Hepatocyte (in vitro differentiated cells): ENCODE data around the gene SYT2. TPM values are rescaled to one million over a fixed set of nuclear protein-coding genes. Genes with fewer than 3 reads are reported as not detected.

Experiments used
- DNase-seq: peaks from one replicate; pipeline ENCODE4 v3.0.0-alpha.2; 2016; ENCODE audit warnings: low spot score
- H2AFZ ChIP-seq: fragments of 200-600 bp; sonication (generic); 2 replicates; pipeline ENCODE4 v1.6.0; 2016; ENCODE audit warnings: antibody characterized with exemption, mild to moderate bottlenecking
- H3K27ac ChIP-seq: fragments of 200-600 bp; sonication (generic); 2 replicates; pipeline ENCODE4 v1.5.1; 2016; ENCODE audit warnings: mild to moderate bottlenecking
- H3K27me3 ChIP-seq: fragments of 200-600 bp; sonication (generic); 2 replicates; pipeline ENCODE4 v1.6.1; 2016
- H3K36me3 ChIP-seq: fragments of 200-600 bp; sonication (generic); replicated peaks from 2 replicates; pipeline ENCODE4 v1.5.1; 2016; ENCODE audit warnings: low read depth; ENCODE audit not compliant: insufficient read depth
- H3K4me1 ChIP-seq: fragments of 200-600 bp; sonication (generic); 2 replicates; pipeline ENCODE4 v1.5.1; 2016; ENCODE audit warnings: mild to moderate bottlenecking, moderate library complexity; ENCODE audit not compliant: insufficient read depth
- H3K4me2 ChIP-seq: fragments of 200-600 bp; sonication (generic); 2 replicates; pipeline ENCODE4 v1.6.0; 2016
- H3K4me3 ChIP-seq: fragments of 200-600 bp; sonication (generic); 2 replicates; pipeline ENCODE4 v1.5.1; 2016; ENCODE audit warnings: mild to moderate bottlenecking
- H3K79me2 ChIP-seq: fragments of 200-600 bp; sonication (generic); 2 replicates; pipeline ENCODE4 v1.6.0; 2017; ENCODE audit warnings: mild to moderate bottlenecking
- H3K9me2 ChIP-seq: fragments of 200-600 bp; sonication (generic); replicated peaks from 2 replicates; pipeline ENCODE4 v1.6.0; 2017; ENCODE audit warnings: mild to moderate bottlenecking; ENCODE audit not compliant: insufficient read depth
- H3K9me3 ChIP-seq: fragments of 200-600 bp; sonication (generic); 2 replicates; pipeline ENCODE4 v1.5.1; 2016; ENCODE audit warnings: low read depth, mild to moderate bottlenecking
- H4K20me1 ChIP-seq: fragments of 200-600 bp; sonication (generic); 2 replicates; pipeline ENCODE4 v1.6.0; 2016; ENCODE audit warnings: mild to moderate bottlenecking; ENCODE audit not compliant: insufficient read depth, poor library complexity, severe bottlenecking
- CTCF ChIP-seq: fragments of 200-600 bp; sonication (generic); IDR thresholded peaks from 2 replicates; pipeline ENCODE4 v1.5.1; 2016; ENCODE audit warnings: antibody characterized with exemption, mild to moderate bottlenecking; ENCODE audit not compliant: poor library complexity
- EZH2 ChIP-seq: fragments of 200-600 bp; sonication (generic); IDR thresholded peaks from 2 replicates; pipeline ENCODE4 v1.6.1; 2016; ENCODE audit warnings: antibody characterized with exemption, mild to moderate bottlenecking, borderline replicate concordance
- EZH2phosphoT487 ChIP-seq: fragments of 200-600 bp; sonication (generic); IDR thresholded peaks from one replicate; pipeline ENCODE4 v1.6.1; 2018; ENCODE audit warnings: antibody characterized with exemption, mild to moderate bottlenecking, low read depth, moderate library complexity; ENCODE audit not compliant: unreplicated experiment, severe bottlenecking
- WGBS: methylation state at CpG from one replicate; pipeline ENCODE4 v1.1.6; 2016; ENCODE audit warnings: low lambda C conversion rate; ENCODE audit errors: missing lambda C conversion rate; 5-methylcytosine and 5-hydroxymethylcytosine counted together
- polyA plus RNA-seq: library from polyadenylated mRNA; unstranded; fragments of >200 nt; fragmentation: Nextera tagmentation; extraction: Ambion mirVana; gene quantifications from 2 replicates; pipeline ENCODE4 v1.2.1, GENCODE V29; 2016
- total RNA-seq: library from RNA; depleted of rRNA; stranded (reverse); fragments of >200 nt; gene quantifications from 2 replicates; pipeline ENCODE4 v1.2.3, GENCODE V29; 2014

The SYT2 gene
- total and polyA plus RNA-seq, 2 experiments from 2014 or later = 0.81 to 0.90 TPM

- no peak overlapping the region for H3K4me3 ChIP-seq
- peaks cover 63% of the 10 kb centered on the region for H3K27me3 ChIP-seq
- no peaks in the 10 kb centered on the region for H3K9me3 ChIP-seq
- peaks cover 10% of the 10 kb centered on the region for H3K4me1 ChIP-seq
- no peak overlapping the region for H2AFZ ChIP-seq
- no peaks in the 10 kb centered on the region for H3K36me3 ChIP-seq
- TF ChIP-seq EZH2phosphoT487 (no peak), EZH2 (no peak)
- peak overlapping the region; percentile 95 for H3K4me2 ChIP-seq
- no peaks in the 10 kb centered on the region for H3K79me2 ChIP-seq
- no peaks in the 10 kb centered on the region for H4K20me1 ChIP-seq
- no peak overlapping the region for H3K27ac ChIP-seq
- no peak for DNase-seq
- no peaks in the 10 kb centered on the region for H3K9me2 ChIP-seq
- WGBS = 64% methylated on average over 12 of the region's 12 CpGs
Observed at GRCh38 chr1:202708456-202709275, 1.6 kb downstream of the SYT2 start.

GRCh38 chr1:202706851-202707250 is 3.4 kb downstream of the SYT2 start:
- H4K20me1 ChIP-seq = no peaks in the 10 kb centered on the region
- no peaks in the 10 kb centered on the region for H3K36me3 ChIP-seq
- H3K27me3 ChIP-seq = peaks cover 68% of the 10 kb centered on the region
- no peak overlapping the region for H3K4me2 ChIP-seq
- no peaks in the 10 kb centered on the region for H3K9me3 ChIP-seq
- TF ChIP-seq CTCF (no peak), EZH2 (no peak), EZH2phosphoT487 (no peak)
- no peak overlapping the region for H3K27ac ChIP-seq
- no peaks in the 10 kb centered on the region for H3K9me2 ChIP-seq
- no peaks in the 10 kb centered on the region for H3K79me2 ChIP-seq
- DNase-seq = no peak
- H3K4me1 ChIP-seq = peaks cover 10% of the 10 kb centered on the region
- no peak overlapping the region for H2AFZ ChIP-seq
- WGBS = 90% methylated on average over 5 of the region's 5 CpGs
- H3K4me3 ChIP-seq = no peak overlapping the region

GRCh38 chr1:202704601-202705000 is 5.7 kb downstream of the SYT2 start:
- Histone ChIP-seq H3K4me1 (peaks cover 4% of the 10 kb centered on the region), H2AFZ (no peak overlapping the region), H3K4me2 (no peak overlapping the region), H4K20me1 (no peaks in the 10 kb centered on the region), H3K9me3 (no peaks in the 10 kb centered on the region), H3K4me3 (no peak overlapping the region), H3K79me2 (no peaks in the 10 kb centered on the region), H3K27me3 (peaks cover 60% of the 10 kb centered on the region), H3K9me2 (no peaks in the 10 kb centered on the region), H3K36me3 (no peaks in the 10 kb centered on the region), H3K27ac (no peak overlapping the region)
- TF ChIP-seq CTCF (no peak), EZH2phosphoT487 (no peak), EZH2 (no peak)
- WGBS = 68% methylated on average over 4 of the region's 4 CpGs
- no peak for DNase-seq

- H3K27ac ChIP-seq = no peak overlapping the region
Observed at GRCh38 chr1:202703191-202703590, 7.1 kb downstream of the SYT2 start.

More at GRCh38 chr1:202703191-202703590, 7.1 kb downstream of the SYT2 start:
- Histone ChIP-seq H2AFZ (no peak overlapping the region), H3K79me2 (no peaks in the 10 kb centered on the region), H3K27me3 (peaks cover 46% of the 10 kb centered on the region), H3K9me3 (no peaks in the 10 kb centered on the region), H3K4me3 (no peak overlapping the region), H3K36me3 (no peaks in the 10 kb centered on the region), H3K9me2 (no peaks in the 10 kb centered on the region), H3K4me1 (no peaks in the 10 kb centered on the region), H3K4me2 (no peak overlapping the region), H4K20me1 (no peaks in the 10 kb centered on the region)
- WGBS = 93% methylated on average over 3 of the region's 6 CpGs
- DNase-seq = no peak
- TF ChIP-seq EZH2 (no peak), CTCF (no peak), EZH2phosphoT487 (no peak)
